ENCODE data around the gene TAP1.

The TAP1 gene

GRCh38 chr6:32853541-32854375, at the start of gene TAP1, which contains the start of gene PSMB9:
TAP1 (minus strand) TSS chr6:32853704; CDS start chr6:32853636, 68 bp downstream.
PSMB9 (plus strand) TSS chr6:32854192; CDS start chr6:32854230, 38 bp downstream.
- Histone ChIP-seq H2AFZ (ENCODE audit: low read length) (no peak within 1 kb of the TSS), H3K79me2 (ENCODE audit: insufficient read depth, low read length) (no peaks in the 10 kb centered on the region), H3F3A (ENCODE audit: insufficient read depth, low read length) (no peaks in the 10 kb centered on the region), H4K20me1 (ENCODE audit: insufficient read depth, low read length) (no peaks in the 10 kb centered on the region), H3K4me2 (ENCODE audit: low read length) (peak within 1 kb of the TSS; percentile 98), H3K4me1 (ENCODE audit: insufficient read depth, low read length, severe bottlenecking) (peaks cover 33% of the 10 kb centered on the region), H3K27me3 (ENCODE audit: insufficient read depth, low read length) (no peaks in the 10 kb centered on the region), H3K9me3 (ENCODE audit: low read length) (no peaks in the 10 kb centered on the region), H3K9ac (ENCODE audit: low read length) (peak within 1 kb of the TSS; percentile 84), H3K9me2 (ENCODE audit: low read depth, low read length) (no peaks in the 10 kb centered on the region), H3K36me3 (ENCODE audit: insufficient read depth, low read length) (peaks cover 42% of the 10 kb centered on the region), H3K27ac (ENCODE audit: low read depth, low read length, poor library complexity, severe bottlenecking) (peak within 1 kb of the TSS; percentile 76), H3K4me3 (ENCODE audit: low read depth, low read length, poor library complexity, severe bottlenecking) (peak within 1 kb of the TSS; percentile 77)
- TF ChIP-seq EZH2 (IDR thresholded peaks at IDR 0.05; ENCODE audit: borderline replicate concordance, low read length) (no peak), CTCF (IDR thresholded peaks at IDR 0.05; ENCODE audit: low read length) (peak; percentile 80)

GRCh38 chr6:32895006-32895345, 41.5 kb upstream of the TAP1 start:
- TF ChIP-seq CTCF (IDR thresholded peaks at IDR 0.05; ENCODE audit: low read length) (no peak), EZH2 (IDR thresholded peaks at IDR 0.05; ENCODE audit: borderline replicate concordance, low read length) (no peak)
- peaks cover 50% of the 10 kb centered on the region for H3K79me2 ChIP-seq (ENCODE audit: insufficient read depth, low read length)
- H3K27ac ChIP-seq (ENCODE audit: low read depth, low read length, poor library complexity, severe bottlenecking), result peak overlapping the region; percentile 82

GRCh38 chr6:32894085-32895005, 40.8 kb upstream of the TAP1 start:
- no peak for TF ChIP-seq CTCF (IDR thresholded peaks at IDR 0.05; ENCODE audit: low read length)
- no peak for TF ChIP-seq EZH2 (IDR thresholded peaks at IDR 0.05; ENCODE audit: borderline replicate concordance, low read length)
- Histone ChIP-seq H3K4me3 (ENCODE audit: low read depth, low read length, poor library complexity, severe bottlenecking) (peak overlapping the region; percentile 88), H3K9me3 (ENCODE audit: low read length) (no peaks in the 10 kb centered on the region), H3F3A (ENCODE audit: insufficient read depth, low read length) (0 out of 2 replicates have a peak, but pooled peaks cover 5% of the 10 kb centered on the region), H3K79me2 (ENCODE audit: insufficient read depth, low read length) (peaks cover 44% of the 10 kb centered on the region), H2AFZ (ENCODE audit: low read length) (0 out of 2 replicates have a peak overlapping the region, but pooled peaks have one; percentile 15), H3K4me1 (ENCODE audit: insufficient read depth, low read length, severe bottlenecking) (peaks cover 61% of the 10 kb centered on the region), H3K27me3 (ENCODE audit: insufficient read depth, low read length) (no peaks in the 10 kb centered on the region), H3K36me3 (ENCODE audit: insufficient read depth, low read length) (peaks cover 6% of the 10 kb centered on the region; the same call in 1 of the 2 replicates), H3K9ac (ENCODE audit: low read length) (peak overlapping the region; percentile 95), H4K20me1 (ENCODE audit: insufficient read depth, low read length) (no peaks in the 10 kb centered on the region), H3K27ac (ENCODE audit: low read depth, low read length, poor library complexity, severe bottlenecking) (peak overlapping the region; percentile 82), H3K4me2 (ENCODE audit: low read length) (peak overlapping the region; percentile 95), H3K9me2 (ENCODE audit: low read depth, low read length) (no peaks in the 10 kb centered on the region)

More at GRCh38 chr6:32895006-32895345, 41.5 kb upstream of the TAP1 start:
- H3F3A ChIP-seq (ENCODE audit: insufficient read depth, low read length), result 0 out of 2 replicates have a peak, but pooled peaks cover 5% of the 10 kb centered on the region
- no peaks in the 10 kb centered on the region for H4K20me1 ChIP-seq (ENCODE audit: insufficient read depth, low read length)
- peaks cover 59% of the 10 kb centered on the region for H3K4me1 ChIP-seq (ENCODE audit: insufficient read depth, low read length, severe bottlenecking)
- no peaks in the 10 kb centered on the region for H3K9me3 ChIP-seq (ENCODE audit: low read length)
- H3K36me3 ChIP-seq (ENCODE audit: insufficient read depth, low read length), result peaks cover 9% of the 10 kb centered on the region
- peak overlapping the region; percentile 95 for H3K9ac ChIP-seq (ENCODE audit: low read length)
- H3K9me2 ChIP-seq (ENCODE audit: low read depth, low read length), result no peaks in the 10 kb centered on the region
- peak overlapping the region; percentile 95 for H3K4me2 ChIP-seq (ENCODE audit: low read length)
- peak overlapping the region; percentile 88 for H3K4me3 ChIP-seq (ENCODE audit: low read depth, low read length, poor library complexity, severe bottlenecking)
- 0 out of 2 replicates have a peak overlapping the region, but pooled peaks have one; percentile 15 for H2AFZ ChIP-seq (ENCODE audit: low read length)
- no peaks in the 10 kb centered on the region for H3K27me3 ChIP-seq (ENCODE audit: insufficient read depth, low read length)

All from OCI-LY1 (cell line).